Measurements from ENCODE around the gene SNAPC4.

SNAPC4 gene

DNA sequence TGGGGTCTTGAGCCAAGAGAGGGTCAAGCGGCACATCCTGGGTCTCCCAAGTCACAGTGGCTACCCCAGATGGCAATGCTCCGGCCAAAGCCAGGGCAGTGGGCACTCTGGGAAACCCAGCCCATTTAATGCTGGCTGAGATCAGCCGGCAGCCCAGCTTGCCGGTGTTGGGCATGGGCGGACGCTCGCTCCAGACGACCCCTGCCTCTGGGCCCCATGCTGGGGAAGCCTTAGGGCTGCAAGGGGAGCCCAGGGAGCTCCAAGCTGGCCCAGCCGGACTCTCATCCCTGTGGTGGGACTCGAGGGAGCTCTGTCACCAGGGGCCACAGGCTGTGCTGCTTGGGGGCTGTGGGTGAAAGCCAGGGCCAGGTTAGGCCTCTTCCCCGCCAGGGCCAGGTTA lies 20.6 kb downstream of the SNAPC4 start:
- no peaks in the 10 kb centered on the region for H3K4me1 ChIP-seq (ENCODE audit: control insufficient read depth, insufficient read depth, low read length)
- no peak overlapping the region for H3K9ac ChIP-seq (ENCODE audit: low read depth, low read length)
- no peak overlapping the region for H3K4me3 ChIP-seq (ENCODE audit: low read depth, low read length)
- no peaks in the 10 kb centered on the region for H3K27me3 ChIP-seq (ENCODE audit: control insufficient read depth, insufficient read depth, low read length)
- H3K9me3 ChIP-seq (ENCODE audit: control insufficient read depth, insufficient read depth, low read length): no peaks in the 10 kb centered on the region
- H3K36me3 ChIP-seq (ENCODE audit: control insufficient read depth, insufficient read depth, low read length): peaks cover 78% of the 10 kb centered on the region

DNA sequence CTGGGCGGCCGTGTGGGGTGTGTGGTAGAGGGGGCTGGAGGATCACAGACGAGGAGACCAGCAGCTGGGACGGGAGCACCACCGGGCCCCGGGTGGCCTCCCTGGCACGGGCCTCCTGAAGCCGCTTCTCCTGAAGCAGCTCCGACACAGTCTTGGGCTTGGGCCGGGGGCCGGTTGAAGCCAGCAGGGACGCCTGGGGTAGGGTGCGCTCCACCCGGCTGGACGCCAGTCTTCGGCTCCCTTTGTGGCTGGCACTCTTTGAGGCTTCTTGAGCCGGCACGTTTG lies 21.0 kb downstream of the SNAPC4 start:
- peaks cover 76% of the 10 kb centered on the region for H3K36me3 ChIP-seq (ENCODE audit: control insufficient read depth, insufficient read depth, low read length)
- H3K4me1 ChIP-seq (ENCODE audit: control insufficient read depth, insufficient read depth, low read length): no peaks in the 10 kb centered on the region
- H3K4me3 ChIP-seq (ENCODE audit: low read depth, low read length): no peak overlapping the region

DNA sequence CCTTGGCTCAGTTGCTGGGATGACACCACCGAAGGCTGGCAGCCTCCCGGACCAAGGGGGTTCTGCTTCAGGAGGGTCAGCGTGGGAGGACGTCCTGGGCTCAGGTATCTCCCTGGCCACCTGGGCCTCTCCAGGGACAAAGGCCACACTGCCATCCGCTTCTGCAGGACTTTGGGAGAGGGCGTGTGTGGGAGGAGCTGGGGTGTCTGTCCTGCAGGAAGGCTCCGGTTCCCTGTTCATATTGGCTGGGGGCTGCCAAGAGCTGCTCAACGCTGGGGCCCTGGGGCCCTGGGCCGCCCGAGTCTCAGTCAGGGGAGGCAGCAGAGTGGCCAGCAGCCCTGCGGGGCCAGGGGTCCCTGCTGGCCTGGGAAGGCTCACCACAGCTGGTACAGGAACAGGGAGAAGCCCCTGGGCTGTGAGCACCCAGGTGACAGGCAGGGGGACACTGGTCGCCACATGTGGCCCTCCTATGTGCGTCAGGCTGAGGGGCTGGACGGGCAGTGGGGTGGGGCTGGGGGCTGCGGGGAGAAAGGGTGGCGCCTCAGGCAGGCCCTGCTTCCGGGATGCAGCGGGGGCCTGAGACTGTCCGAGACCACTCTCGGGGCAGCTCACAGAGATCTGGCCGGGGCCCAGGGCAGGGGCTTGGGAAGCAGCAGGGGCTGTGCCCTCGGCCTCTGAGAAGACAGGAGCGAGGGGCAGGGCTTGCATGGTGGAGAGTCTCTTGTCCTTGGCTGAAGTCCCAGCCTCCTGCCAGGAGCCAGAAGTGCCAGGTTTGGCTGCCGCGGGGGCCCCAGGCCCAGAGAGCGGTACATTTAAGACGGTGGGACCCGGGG lies 21.6 kb downstream of the SNAPC4 start:
- Histone ChIP-seq H3K27me3 (ENCODE audit: control insufficient read depth, insufficient read depth, low read length) (no peaks in the 10 kb centered on the region), H3K4me3 (ENCODE audit: low read depth, low read length) (no peak overlapping the region), H3K9ac (ENCODE audit: low read depth, low read length) (no peak overlapping the region), H3K4me1 (ENCODE audit: control insufficient read depth, insufficient read depth, low read length) (no peaks in the 10 kb centered on the region), H3K9me3 (ENCODE audit: control insufficient read depth, insufficient read depth, low read length) (no peaks in the 10 kb centered on the region), H3K36me3 (ENCODE audit: control insufficient read depth, insufficient read depth, low read length) (peaks cover 75% of the 10 kb centered on the region)

More for the DNA sequence above, 21.0 kb downstream of the SNAPC4 start:
- Histone ChIP-seq H3K27me3 (ENCODE audit: control insufficient read depth, insufficient read depth, low read length) (no peaks in the 10 kb centered on the region), H3K9ac (ENCODE audit: low read depth, low read length) (no peak overlapping the region), H3K9me3 (ENCODE audit: control insufficient read depth, insufficient read depth, low read length) (no peaks in the 10 kb centered on the region)

DNA sequence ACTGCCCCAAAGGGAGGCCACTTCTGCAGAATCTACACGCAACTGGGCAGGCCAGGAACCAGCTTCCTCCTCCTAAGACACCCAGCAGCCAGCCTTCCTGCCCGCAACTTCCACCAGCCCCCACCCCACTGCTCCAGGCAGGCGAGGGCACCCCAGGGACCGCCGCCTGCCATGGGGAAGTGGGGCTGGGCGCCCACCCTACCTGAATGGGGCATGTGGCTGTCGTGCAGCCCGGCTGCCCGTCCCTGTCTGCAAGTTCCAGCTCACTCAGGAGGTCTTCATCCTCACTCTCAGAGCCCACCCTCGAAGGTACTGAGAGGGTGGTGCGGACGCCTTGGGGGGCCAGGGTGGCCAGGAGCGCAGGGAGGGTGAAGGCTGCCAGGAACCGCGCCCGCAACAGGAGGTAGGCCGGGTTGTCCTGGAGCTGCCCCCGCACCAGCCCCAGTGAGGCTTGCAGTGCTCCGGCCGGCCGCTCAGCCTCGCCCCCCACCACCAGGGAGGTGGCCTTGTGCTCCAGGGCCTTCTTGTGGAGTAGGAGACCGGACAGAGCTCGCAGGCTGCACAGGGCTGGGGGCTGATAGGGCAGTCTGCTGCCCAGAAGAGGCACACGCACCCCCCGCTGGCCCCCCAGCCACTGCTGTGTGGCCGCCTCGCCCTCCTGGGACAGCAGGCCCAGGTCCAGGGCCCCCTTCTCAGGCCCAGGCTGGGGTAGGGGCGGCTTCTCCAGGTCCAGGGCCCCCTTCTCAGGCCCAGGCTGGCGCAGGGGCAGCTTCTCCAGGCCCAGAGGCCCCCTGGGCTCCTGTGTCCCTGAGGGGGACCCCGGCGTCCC lies 22.4 kb downstream of the SNAPC4 start:
- Histone ChIP-seq H3K27me3 (ENCODE audit: control insufficient read depth, insufficient read depth, low read length) (no peaks in the 10 kb centered on the region), H3K9me3 (ENCODE audit: control insufficient read depth, insufficient read depth, low read length) (no peaks in the 10 kb centered on the region), H3K36me3 (ENCODE audit: control insufficient read depth, insufficient read depth, low read length) (peaks cover 67% of the 10 kb centered on the region), H3K4me1 (ENCODE audit: control insufficient read depth, insufficient read depth, low read length) (no peaks in the 10 kb centered on the region), H3K4me3 (ENCODE audit: low read depth, low read length) (no peak overlapping the region), H3K9ac (ENCODE audit: low read depth, low read length) (no peak overlapping the region)

GRCh38 chr9:136376457-136376856 lies 23.5 kb downstream of the SNAPC4 start:
- peaks cover 60% of the 10 kb centered on the region for H3K36me3 ChIP-seq (ENCODE audit: control insufficient read depth, insufficient read depth, low read length)

GRCh38 chr9:136375096-136375495 lies 24.9 kb downstream of the SNAPC4 start:
- no peaks in the 10 kb centered on the region for H3K4me1 ChIP-seq (ENCODE audit: control insufficient read depth, insufficient read depth, low read length)
- peaks cover 47% of the 10 kb centered on the region for H3K36me3 ChIP-seq (ENCODE audit: control insufficient read depth, insufficient read depth, low read length)
- no peak overlapping the region for H3K9ac ChIP-seq (ENCODE audit: low read depth, low read length)
- H3K9me3 ChIP-seq (ENCODE audit: control insufficient read depth, insufficient read depth, low read length): no peaks in the 10 kb centered on the region
- no peak overlapping the region for H3K4me3 ChIP-seq (ENCODE audit: low read depth, low read length)
- H3K27me3 ChIP-seq (ENCODE audit: control insufficient read depth, insufficient read depth, low read length): no peaks in the 10 kb centered on the region

More at GRCh38 chr9:136376457-136376856, 23.5 kb downstream of the SNAPC4 start:
- H3K4me3 ChIP-seq (ENCODE audit: low read depth, low read length): no peak overlapping the region
- no peaks in the 10 kb centered on the region for H3K4me1 ChIP-seq (ENCODE audit: control insufficient read depth, insufficient read depth, low read length)
- H3K27me3 ChIP-seq (ENCODE audit: control insufficient read depth, insufficient read depth, low read length): no peaks in the 10 kb centered on the region
- no peaks in the 10 kb centered on the region for H3K9me3 ChIP-seq (ENCODE audit: control insufficient read depth, insufficient read depth, low read length)
- no peak overlapping the region for H3K9ac ChIP-seq (ENCODE audit: low read depth, low read length)

GRCh38 chr9:136374183-136374575 lies 25.8 kb downstream of the SNAPC4 start:
- H3K4me3 ChIP-seq (ENCODE audit: low read depth, low read length): no peak overlapping the region

DNA sequence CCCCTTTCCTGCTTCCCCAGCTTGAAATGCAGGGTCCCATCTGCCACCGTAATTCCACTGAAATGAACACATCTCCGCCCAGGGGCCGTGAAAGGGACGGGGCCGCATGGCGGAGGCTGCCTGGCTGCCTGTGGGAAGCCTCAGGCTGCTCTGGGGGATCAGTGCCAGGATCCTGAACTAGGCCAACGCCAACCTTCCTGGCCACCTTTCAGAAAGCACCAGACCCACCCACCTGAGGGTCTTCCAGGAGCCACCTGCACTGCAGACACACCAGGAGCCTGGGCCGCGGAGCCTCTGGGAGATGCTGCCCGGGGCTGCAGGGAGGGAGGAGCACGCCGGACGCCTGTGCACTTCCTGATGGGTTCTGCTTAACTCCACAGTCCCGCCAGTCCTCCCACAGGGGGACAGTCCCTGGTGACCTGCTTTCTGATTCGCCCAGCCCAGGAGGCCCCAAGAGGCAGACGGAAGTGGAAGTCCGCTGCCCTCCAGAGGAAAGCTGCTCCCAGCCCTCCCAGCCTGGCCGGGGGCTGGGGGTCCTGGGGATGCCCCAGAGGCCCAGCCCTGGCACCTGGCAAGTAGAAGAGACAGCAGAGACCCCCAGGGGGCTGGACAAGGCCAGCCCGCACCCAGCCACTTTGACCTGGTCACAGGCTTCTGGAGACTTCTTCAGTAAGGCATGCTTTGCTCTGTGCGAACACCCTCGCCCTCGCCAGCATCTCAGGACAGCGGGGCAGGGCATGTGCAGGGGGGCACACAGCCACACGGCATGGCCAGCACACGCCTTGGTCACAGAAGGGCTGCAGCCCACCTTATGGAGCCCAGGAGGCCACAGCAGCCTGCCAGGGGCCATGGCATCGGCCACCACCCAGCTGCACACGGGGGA lies 26.4 kb downstream of the SNAPC4 start, which contains the start of gene CARD9:
Gene CARD9, minus strand, starts transcription at position 370 of the 883 bp plus-strand sequence. CDS start 1,591 bp downstream, outside the sequence.
- H3K36me3 ChIP-seq (ENCODE audit: control insufficient read depth, insufficient read depth, low read length): peaks cover 35% of the 10 kb centered on the region
- H3K4me3 ChIP-seq (ENCODE audit: low read depth, low read length): no peak within 1 kb of the TSS
- no peaks in the 10 kb centered on the region for H3K27me3 ChIP-seq (ENCODE audit: control insufficient read depth, insufficient read depth, low read length)

More at GRCh38 chr9:136374183-136374575, 25.8 kb downstream of the SNAPC4 start:
- Histone ChIP-seq H3K36me3 (ENCODE audit: control insufficient read depth, insufficient read depth, low read length) (peaks cover 38% of the 10 kb centered on the region), H3K9me3 (ENCODE audit: control insufficient read depth, insufficient read depth, low read length) (no peaks in the 10 kb centered on the region), H3K4me1 (ENCODE audit: control insufficient read depth, insufficient read depth, low read length) (no peaks in the 10 kb centered on the region), H3K27me3 (ENCODE audit: control insufficient read depth, insufficient read depth, low read length) (no peaks in the 10 kb centered on the region), H3K9ac (ENCODE audit: low read depth, low read length) (no peak overlapping the region)

DNA sequence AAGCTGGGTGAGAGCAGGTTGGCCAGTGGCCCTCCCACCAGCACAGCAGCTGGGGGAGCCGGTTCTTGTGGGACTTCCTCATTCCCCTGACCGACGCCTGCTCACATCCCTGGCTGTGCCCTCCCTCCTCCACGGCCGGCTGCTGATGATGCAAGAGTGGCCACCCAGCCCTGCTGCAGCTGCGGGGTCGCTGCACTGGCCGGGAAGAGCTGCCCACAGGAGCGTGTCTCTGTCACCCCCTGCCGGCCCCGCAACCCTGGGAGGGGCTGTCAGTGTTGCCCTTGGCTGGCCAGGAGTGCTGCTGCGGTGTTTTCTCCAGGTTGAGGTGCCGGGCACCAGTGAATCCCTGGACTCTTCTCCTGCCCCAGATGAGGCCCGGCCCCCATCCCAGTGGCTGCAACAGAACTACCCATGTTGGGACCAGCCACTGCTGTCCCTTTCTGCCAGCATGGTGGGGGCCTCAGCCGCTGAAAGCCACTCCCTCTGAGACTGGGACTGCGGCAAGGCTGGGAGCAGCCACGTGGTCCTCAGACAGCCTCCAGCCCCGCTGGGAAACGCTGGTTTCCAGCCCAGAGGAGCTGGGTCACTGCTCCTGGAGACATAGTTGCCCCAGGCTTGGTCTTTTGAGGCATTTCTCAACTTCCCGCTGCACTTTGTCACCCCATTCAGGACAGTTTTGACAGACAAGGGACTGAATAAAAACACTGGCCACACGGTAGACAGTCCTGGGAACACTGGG lies 27.2 kb downstream of the SNAPC4 start:
- Histone ChIP-seq H3K9me3 (ENCODE audit: control insufficient read depth, insufficient read depth, low read length) (no peaks in the 10 kb centered on the region), H3K4me3 (ENCODE audit: low read depth, low read length) (no peak overlapping the region), H3K27me3 (ENCODE audit: control insufficient read depth, insufficient read depth, low read length) (no peaks in the 10 kb centered on the region), H3K9ac (ENCODE audit: low read depth, low read length) (no peak overlapping the region), H3K4me1 (ENCODE audit: control insufficient read depth, insufficient read depth, low read length) (no peaks in the 10 kb centered on the region), H3K36me3 (ENCODE audit: control insufficient read depth, insufficient read depth, low read length) (peaks cover 29% of the 10 kb centered on the region)

More for the DNA sequence above, 26.4 kb downstream of the SNAPC4 start, which contains the start of gene CARD9:
- no peaks in the 10 kb centered on the region for H3K9me3 ChIP-seq (ENCODE audit: control insufficient read depth, insufficient read depth, low read length)
- no peaks in the 10 kb centered on the region for H3K4me1 ChIP-seq (ENCODE audit: control insufficient read depth, insufficient read depth, low read length)
- H3K9ac ChIP-seq (ENCODE audit: low read depth, low read length): no peak within 1 kb of the TSS

DNA sequence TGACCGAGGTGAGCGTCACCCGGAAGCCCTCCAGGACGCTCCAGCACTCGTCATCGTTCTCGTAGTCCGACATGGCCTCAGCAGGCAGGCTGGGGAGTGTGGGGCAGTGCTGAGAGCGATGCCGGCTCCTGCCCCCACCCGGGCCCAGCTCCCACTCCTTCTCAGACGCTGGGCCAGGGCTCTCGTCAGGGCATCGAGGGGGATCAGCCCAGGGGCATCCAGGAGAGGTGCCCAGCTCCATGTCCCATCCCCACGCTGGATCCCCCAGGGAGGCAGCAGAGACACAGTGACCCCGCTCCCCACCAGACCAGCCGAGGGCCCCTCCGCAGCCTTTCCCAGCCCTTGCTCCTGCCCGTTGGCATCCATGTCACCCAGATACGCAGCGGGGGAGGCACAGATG lies 28.0 kb downstream of the SNAPC4 start:
- H3K9ac ChIP-seq (ENCODE audit: low read depth, low read length): no peak overlapping the region
- H3K36me3 ChIP-seq (ENCODE audit: control insufficient read depth, insufficient read depth, low read length): peaks cover 27% of the 10 kb centered on the region
- H3K27me3 ChIP-seq (ENCODE audit: control insufficient read depth, insufficient read depth, low read length): no peaks in the 10 kb centered on the region
- H3K4me3 ChIP-seq (ENCODE audit: low read depth, low read length): no peak overlapping the region
- no peaks in the 10 kb centered on the region for H3K4me1 ChIP-seq (ENCODE audit: control insufficient read depth, insufficient read depth, low read length)
- H3K9me3 ChIP-seq (ENCODE audit: control insufficient read depth, insufficient read depth, low read length): no peaks in the 10 kb centered on the region

DNA sequence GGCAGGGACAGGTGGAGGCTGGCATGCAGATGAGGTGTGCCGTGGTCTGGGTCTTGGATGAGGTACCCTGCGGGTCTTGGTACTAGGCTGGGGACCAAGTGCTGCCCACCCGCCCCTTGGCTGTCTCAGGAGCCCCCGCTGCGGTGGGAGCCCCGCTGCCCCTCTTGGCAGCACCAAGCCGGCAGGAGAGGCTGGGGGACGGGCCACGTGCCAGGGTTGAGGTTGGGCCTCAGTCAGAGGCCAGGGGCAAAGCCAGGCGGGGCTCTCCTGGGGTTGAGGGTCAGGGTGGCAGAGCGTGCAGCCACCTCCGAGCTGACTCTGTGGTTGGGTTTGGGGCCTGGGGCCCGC lies 28.5 kb downstream of the SNAPC4 start:
- H3K9me3 ChIP-seq (ENCODE audit: control insufficient read depth, insufficient read depth, low read length): no peaks in the 10 kb centered on the region
- no peaks in the 10 kb centered on the region for H3K27me3 ChIP-seq (ENCODE audit: control insufficient read depth, insufficient read depth, low read length)
- peaks cover 26% of the 10 kb centered on the region for H3K36me3 ChIP-seq (ENCODE audit: control insufficient read depth, insufficient read depth, low read length)
- no peak overlapping the region for H3K4me3 ChIP-seq (ENCODE audit: low read depth, low read length)
- H3K9ac ChIP-seq (ENCODE audit: low read depth, low read length): no peak overlapping the region
- H3K4me1 ChIP-seq (ENCODE audit: control insufficient read depth, insufficient read depth, low read length): no peaks in the 10 kb centered on the region

Data from iPS-15b (cell line).